Measurements from ENCODE around the gene ZP3.
"Not testable (repeated sequence)": the region's sequence is repeated elsewhere in the genome, so short reads cannot be mapped to it uniquely, and the experiment has no call there.

DNA sequence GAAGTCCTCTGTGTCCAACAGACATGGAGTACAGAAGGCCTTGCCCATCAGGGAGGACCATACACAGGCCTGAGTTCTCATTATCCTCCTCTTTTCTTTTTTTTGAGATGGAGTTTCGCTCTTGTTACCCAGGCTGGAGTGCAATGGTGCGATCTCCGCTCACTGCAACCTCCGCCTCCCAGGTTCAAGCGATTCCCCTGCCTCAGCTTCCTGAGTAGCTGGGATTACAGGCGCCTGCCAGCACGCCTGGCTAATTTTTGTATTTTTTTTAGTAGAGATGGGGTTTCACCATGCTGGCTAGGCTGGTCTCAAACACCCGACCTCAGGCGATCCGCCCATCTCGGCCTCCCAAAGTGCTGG, 29.2 kb upstream of the ZP3 start:
- TF ChIP-seq, protein P1, sequence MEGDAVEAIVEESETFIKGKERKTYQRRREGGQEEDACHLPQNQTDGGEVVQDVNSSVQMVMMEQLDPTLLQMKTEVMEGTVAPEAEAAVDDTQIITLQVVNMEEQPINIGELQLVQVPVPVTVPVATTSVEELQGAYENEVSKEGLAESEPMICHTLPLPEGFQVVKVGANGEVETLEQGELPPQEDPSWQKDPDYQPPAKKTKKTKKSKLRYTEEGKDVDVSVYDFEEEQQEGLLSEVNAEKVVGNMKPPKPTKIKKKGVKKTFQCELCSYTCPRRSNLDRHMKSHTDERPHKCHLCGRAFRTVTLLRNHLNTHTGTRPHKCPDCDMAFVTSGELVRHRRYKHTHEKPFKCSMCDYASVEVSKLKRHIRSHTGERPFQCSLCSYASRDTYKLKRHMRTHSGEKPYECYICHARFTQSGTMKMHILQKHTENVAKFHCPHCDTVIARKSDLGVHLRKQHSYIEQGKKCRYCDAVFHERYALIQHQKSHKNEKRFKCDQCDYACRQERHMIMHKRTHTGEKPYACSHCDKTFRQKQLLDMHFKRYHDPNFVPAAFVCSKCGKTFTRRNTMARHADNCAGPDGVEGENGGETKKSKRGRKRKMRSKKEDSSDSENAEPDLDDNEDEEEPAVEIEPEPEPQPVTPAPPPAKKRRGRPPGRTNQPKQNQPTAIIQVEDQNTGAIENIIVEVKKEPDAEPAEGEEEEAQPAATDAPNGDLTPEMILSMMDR (IDR thresholded peaks at IDR 0.05; ENCODE audit: poor library complexity, severe bottlenecking), result not testable (repeated sequence)
- TF ChIP-seq EP300 (conservative IDR thresholded peaks at IDR 0.05; ENCODE audit: poor library complexity, severe bottlenecking); TAF1 (IDR thresholded peaks at IDR 0.05; ENCODE audit: low read depth): not testable (repeated sequence)

All from neural cell (in vitro differentiated cells).